ENCODE results near the gene ATG7.

Gene ATG7

GRCh38 chr3:11556851-11557644, 284.9 kb downstream of the ATG7 start:
- DNase-seq, result peak; percentile 80

- DNase-seq, result no peak
These were observed 285.8 kb downstream of the ATG7 start for GRCh38 chr3:11558002-11558401.

GRCh38 chr3:11558411-11558903, 286.3 kb downstream of the ATG7 start:
- no peak for DNase-seq

GRCh38 chr3:11558918-11559815, 287.0 kb downstream of the ATG7 start:
- DNase-seq, result no peak

GRCh38 chr3:11559816-11560633, 287.8 kb downstream of the ATG7 start:
- no peak for DNase-seq

GRCh38 chr3:11560746-11561145, 288.5 kb downstream of the ATG7 start:
- DNase-seq, result no peak

GRCh38 chr3:11562277-11562881, 290.2 kb downstream of the ATG7 start:
- no peak for DNase-seq

- DNase-seq, result no peak
These were observed 291.1 kb downstream of the ATG7 start for GRCh38 chr3:11563159-11563864.

- DNase-seq, result no peak
These were observed 291.6 kb downstream of the ATG7 start for GRCh38 chr3:11563865-11564185.

GRCh38 chr3:11564577-11565001, 292.4 kb downstream of the ATG7 start:
- no peak for DNase-seq

GRCh38 chr3:11565072-11565471, 292.9 kb downstream of the ATG7 start:
- no peak for DNase-seq

GRCh38 chr3:11565492-11565891, 293.3 kb downstream of the ATG7 start:
- DNase-seq, result no peak

GRCh38 chr3:11565932-11566331, 293.7 kb downstream of the ATG7 start:
- no peak for DNase-seq

GRCh38 chr3:11566478-11566877, 294.3 kb downstream of the ATG7 start:
- DNase-seq, result no peak

GRCh38 chr3:11566916-11567315, 294.7 kb downstream of the ATG7 start:
- no peak for DNase-seq

- DNase-seq, result no peak
These were observed 295.6 kb downstream of the ATG7 start for GRCh38 chr3:11567516-11568467.

GRCh38 chr3:11568503-11569155, 296.4 kb downstream of the ATG7 start:
- DNase-seq, result no peak

GRCh38 chr3:11569156-11569741, 297.1 kb downstream of the ATG7 start:
- no peak for DNase-seq

GRCh38 chr3:11570251-11570650, 298.1 kb downstream of the ATG7 start:
- no peak for DNase-seq
